Naive thymus-derived CD4-positive, alpha-beta T cell (primary cell): ENCODE measurements around the gene ANO6. TPM values are rescaled to one million over a fixed set of nuclear protein-coding genes. Genes with fewer than 3 reads are reported as not detected.

Experiments used
- ATAC-seq: fragments of 150-1000 bp; cut with Tn5 transposase; 2 replicates; pipeline ENCODE4 v1.10.0; 2021; ENCODE audit warnings: mild to moderate bottlenecking, moderate library complexity
- CTCF ChIA-PET: fragments of 350-600 bp; sonication (Branson Sonifier 250); formaldehyde crosslinking; loops from one replicate; lab custom pipeline; 2021; ENCODE audit warnings: antibody characterized with exemption; lab: Charles Lee
- POLR2A ChIA-PET: fragments of 350-600 bp; sonication (Branson Sonifier 250); formaldehyde crosslinking; loops from one replicate; lab custom pipeline; 2021; ENCODE audit warnings: antibody characterized with exemption, inconsistent platforms; lab: Charles Lee
- DNase-seq, 9 donors: peaks; one replicate each; pipeline versions ENCODE4 v3.0.0 to v3.0.0-alpha.2; 2020 to 2022; ENCODE audit warnings: mixed read lengths in 1 of 9
- H3K27ac ChIP-seq: one replicate; pipeline ENCODE4 v1.7.0; 2013; ENCODE audit warnings: mild to moderate bottlenecking, low read depth, low read length, moderate library complexity
- H3K27me3 ChIP-seq, 2 donors: one replicate each; pipeline ENCODE4 v1.7.0; 2013; ENCODE audit warnings: low read length in 2 of 2, mild to moderate bottlenecking in 2 of 2, moderate library complexity in 2 of 2; ENCODE audit not compliant: control insufficient read depth in 2 of 2, insufficient read depth in 2 of 2
- H3K36me3 ChIP-seq, 3 experiments: 1 replicate in 2 of 3; 2 replicates in 1 of 3; pipeline ENCODE4 v1.7.0; 2013; ENCODE audit warnings: low read length in 3 of 3, mild to moderate bottlenecking in 3 of 3, moderate library complexity in 1 of 3; ENCODE audit not compliant: insufficient read depth in 3 of 3, control insufficient read depth in 2 of 3
- H3K4me1 ChIP-seq, 2 donors: one replicate each; pipeline ENCODE4 v1.7.0; 2013; ENCODE audit warnings: low read length in 2 of 2, mild to moderate bottlenecking in 2 of 2, moderate library complexity in 1 of 2; ENCODE audit not compliant: control insufficient read depth in 2 of 2, insufficient read depth in 2 of 2
- H3K4me3 ChIP-seq: 2 replicates; pipeline ENCODE4 v1.7.0; 2013; ENCODE audit warnings: mild to moderate bottlenecking, low read length
- H3K9me3 ChIP-seq, 3 experiments: 1 replicate in 2 of 3; 2 replicates in 1 of 3; pipeline ENCODE4 v1.7.0; 2013; ENCODE audit warnings: low read length in 3 of 3; ENCODE audit not compliant: control insufficient read depth in 2 of 3
- H3K27ac Mint-ChIP-seq, 9 donors: one replicate each; pipeline ENCODE4 v1.8.0; 2020 to 2022; ENCODE audit warnings: mixed read lengths in 9 of 9, mild to moderate bottlenecking in 8 of 9, moderate library complexity in 5 of 9, inconsistent platforms in 2 of 9
- H3K27me3 Mint-ChIP-seq, 5 donors: one replicate each; pipeline ENCODE4 v1.8.0; 2021 to 2022; ENCODE audit warnings: mixed read lengths in 5 of 5, mild to moderate bottlenecking in 1 of 5
- H3K36me3 Mint-ChIP-seq, 5 donors: one replicate each; pipeline ENCODE4 v1.8.0; 2020 to 2022; ENCODE audit warnings: mixed read lengths in 5 of 5, mild to moderate bottlenecking in 3 of 5, inconsistent platforms in 1 of 5
- H3K4me1 Mint-ChIP-seq, 7 donors: one replicate each; pipeline ENCODE4 v1.8.0; 2020 to 2022; ENCODE audit warnings: mixed read lengths in 7 of 7, mild to moderate bottlenecking in 3 of 7, inconsistent platforms in 1 of 7
- H3K4me3 Mint-ChIP-seq, 10 donors: one replicate each; pipeline ENCODE4 v1.8.0; 2020 to 2022; ENCODE audit warnings: mild to moderate bottlenecking in 10 of 10, mixed read lengths in 10 of 10, moderate library complexity in 6 of 10, inconsistent platforms in 2 of 10
- H3K9me3 Mint-ChIP-seq, 11 donors: one replicate each; pipeline ENCODE4 v1.8.0; 2020 to 2022; ENCODE audit warnings: mixed read lengths in 11 of 11, mild to moderate bottlenecking in 4 of 11, inconsistent platforms in 1 of 11, moderate library complexity in 1 of 11
- intact Hi-C, 2 donors: fragments of 100-400 bp; cut with micrococcal nuclease; formaldehyde crosslinking; loops; one replicate each; pipeline ENCODE4 v1.15.1; 2023
- polyA plus RNA-seq, 2 donors: library from polyadenylated mRNA; unstranded; fragments of 300-500 nt; fragmentation: Illumina TruSeq; gene quantifications; one replicate each; pipeline ENCODE4 v1.2.3, GENCODE V29; 2021
- total RNA-seq, 6 experiments: library from RNA in 5 of 6; stranded (reverse) in 5 of 6; gene quantifications; 1 replicate in 5 of 6; 2 replicates in 1 of 6; pipeline ENCODE4 v1.2.3 and lab custom pipeline; 2021 to 2026

Gene ANO6
- total and polyA plus RNA-seq, 7 experiments from 2014 or later = 15.1 to 29.7 (median 23.7) TPM

DNA sequence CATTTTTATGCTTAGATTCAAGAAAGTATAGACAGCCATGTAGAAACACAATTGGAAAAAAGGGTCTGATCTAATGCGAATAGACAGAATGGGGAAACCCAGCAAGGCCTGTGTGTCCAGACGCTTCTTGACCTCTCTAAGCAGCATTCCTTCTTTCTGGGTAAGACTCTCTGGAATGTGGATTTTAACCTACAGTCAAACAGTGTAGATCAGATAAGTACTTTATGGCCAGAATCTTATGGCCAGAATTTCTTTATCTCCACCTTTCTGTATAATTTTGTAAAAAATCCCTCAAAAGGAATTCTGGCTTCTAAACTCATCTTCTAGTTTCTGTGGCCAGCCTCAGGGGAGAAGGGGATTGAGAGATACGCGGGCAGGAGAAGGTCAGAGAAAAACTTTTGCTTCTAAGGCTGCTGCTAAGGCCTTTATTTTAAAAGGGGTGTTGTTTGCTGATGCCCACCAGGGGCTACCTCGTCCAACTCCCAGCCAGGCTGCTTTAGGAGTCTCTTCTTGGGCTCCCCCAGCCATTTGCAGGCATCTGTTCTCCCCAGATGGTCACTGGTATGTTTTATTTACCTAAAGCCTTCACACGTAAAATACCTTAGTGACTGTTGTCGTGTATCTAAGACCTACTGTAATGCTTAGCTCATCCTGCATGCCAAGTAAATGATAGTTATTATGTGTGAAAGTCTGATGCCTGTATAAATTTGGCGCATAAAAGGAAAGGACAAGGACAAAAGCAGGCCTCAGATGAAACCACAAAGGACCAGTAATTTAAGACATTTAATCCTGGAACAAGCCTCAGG is 68.4 kb downstream of the ANO6 start:
- ATAC-seq (no peak), DNase-seq (no peak)
- Histone ChIP-seq H3K27me3 (no peaks in the 10 kb centered on the region), H3K9me3 (no peaks in the 10 kb centered on the region), H3K4me1 (no peaks in the 10 kb centered on the region), H3K36me3 (peaks cover 0 to 6% (median 0%) of the 10 kb centered on the region in 3 experiments), H3K27ac (no peak overlapping the region), H3K4me3 (no peak overlapping the region)
- Mint-ChIP-seq H3K9me3 (peaks cover 0 to 6% (median 0%) of the 10 kb centered on the region in 11 donors), H3K27ac (no peak overlapping the region), H3K4me3 (no peak overlapping the region), H3K4me1 (peaks cover 0 to 29% (median 3%) of the 10 kb centered on the region in 7 donors), H3K36me3 (peaks cover 7 to 49% (median 28%) of the 10 kb centered on the region in 5 donors), H3K27me3 (no peaks in the 10 kb centered on the region)
- intact Hi-C loops = no loop called here
- CTCF ChIA-PET = no interaction called here
- POLR2A ChIA-PET = no interaction called here

DNA sequence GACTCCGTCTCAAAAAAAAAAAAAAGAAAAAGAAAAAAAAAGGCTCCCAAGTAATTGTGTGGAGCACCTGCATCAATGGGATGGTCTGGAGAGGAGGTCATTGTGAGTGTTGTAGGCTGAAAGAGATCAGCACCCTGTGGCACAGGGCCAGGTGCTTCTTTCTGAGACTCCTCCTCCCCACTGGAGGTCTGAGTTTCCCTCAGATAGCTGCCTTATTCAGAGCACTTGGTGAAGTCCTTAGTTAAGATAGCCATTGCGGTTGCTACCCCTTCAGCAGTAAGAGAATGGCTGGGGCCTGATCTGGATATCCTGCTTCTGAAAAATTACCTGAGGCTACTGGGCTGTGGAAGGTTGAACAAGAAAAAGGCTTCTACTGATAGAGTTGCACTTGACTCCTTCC is 69.8 kb downstream of the ANO6 start:
- Histone ChIP-seq H3K27ac (no peak overlapping the region), H3K27me3 (no peaks in the 10 kb centered on the region), H3K4me1 (no peaks in the 10 kb centered on the region), H3K4me3 (no peak overlapping the region), H3K36me3 (peaks cover 0 to 6% (median 0%) of the 10 kb centered on the region in 3 experiments), H3K9me3 (no peaks in the 10 kb centered on the region)
- CTCF ChIA-PET = interaction anchor here (0.6 kb wide), 1 partner anchor 120 kb away, joined by 3 read pairs; no protein-coding TSS in a partner anchor
- POLR2A ChIA-PET = no interaction called here
- intact Hi-C loops = no loop called here
- no peak overlapping the region for H3K4me3 Mint-ChIP-seq
- H3K36me3 Mint-ChIP-seq = peaks cover 7 to 39% (median 14%) of the 10 kb centered on the region in 5 donors
- no peak for ATAC-seq
- peak overlapping the region in 1 of 9 donors; percentile 49 for H3K27ac Mint-ChIP-seq
- peaks cover 0 to 32% (median 3%) of the 10 kb centered on the region in 7 donors for H3K4me1 Mint-ChIP-seq
- peaks cover 0 to 6% (median 0%) of the 10 kb centered on the region in 11 donors for H3K9me3 Mint-ChIP-seq
- no peaks in the 10 kb centered on the region for H3K27me3 Mint-ChIP-seq
- DNase-seq = no peak

DNA sequence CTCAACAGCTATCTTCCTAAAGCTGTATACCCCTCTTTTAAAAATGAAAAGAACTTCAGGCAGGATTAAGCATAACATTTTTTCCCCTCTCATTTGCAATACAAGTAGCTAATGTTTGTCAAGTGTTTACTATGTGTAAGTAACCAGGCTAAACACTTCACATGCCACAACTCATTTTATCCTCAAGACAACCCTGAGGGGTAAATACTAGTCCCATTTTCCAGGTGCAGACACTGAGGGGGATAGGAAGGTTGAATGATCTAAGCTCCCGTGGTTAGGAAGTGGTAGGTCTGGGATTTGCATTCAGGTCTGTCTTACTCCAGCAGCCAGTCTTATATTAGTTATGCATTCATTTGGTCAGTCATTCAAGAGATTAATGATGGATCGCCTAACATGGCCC is 70.7 kb downstream of the ANO6 start:
- H3K27ac ChIP-seq = no peak overlapping the region
- peaks cover 0 to 31% (median 2%) of the 10 kb centered on the region in 7 donors for H3K4me1 Mint-ChIP-seq

DNA sequence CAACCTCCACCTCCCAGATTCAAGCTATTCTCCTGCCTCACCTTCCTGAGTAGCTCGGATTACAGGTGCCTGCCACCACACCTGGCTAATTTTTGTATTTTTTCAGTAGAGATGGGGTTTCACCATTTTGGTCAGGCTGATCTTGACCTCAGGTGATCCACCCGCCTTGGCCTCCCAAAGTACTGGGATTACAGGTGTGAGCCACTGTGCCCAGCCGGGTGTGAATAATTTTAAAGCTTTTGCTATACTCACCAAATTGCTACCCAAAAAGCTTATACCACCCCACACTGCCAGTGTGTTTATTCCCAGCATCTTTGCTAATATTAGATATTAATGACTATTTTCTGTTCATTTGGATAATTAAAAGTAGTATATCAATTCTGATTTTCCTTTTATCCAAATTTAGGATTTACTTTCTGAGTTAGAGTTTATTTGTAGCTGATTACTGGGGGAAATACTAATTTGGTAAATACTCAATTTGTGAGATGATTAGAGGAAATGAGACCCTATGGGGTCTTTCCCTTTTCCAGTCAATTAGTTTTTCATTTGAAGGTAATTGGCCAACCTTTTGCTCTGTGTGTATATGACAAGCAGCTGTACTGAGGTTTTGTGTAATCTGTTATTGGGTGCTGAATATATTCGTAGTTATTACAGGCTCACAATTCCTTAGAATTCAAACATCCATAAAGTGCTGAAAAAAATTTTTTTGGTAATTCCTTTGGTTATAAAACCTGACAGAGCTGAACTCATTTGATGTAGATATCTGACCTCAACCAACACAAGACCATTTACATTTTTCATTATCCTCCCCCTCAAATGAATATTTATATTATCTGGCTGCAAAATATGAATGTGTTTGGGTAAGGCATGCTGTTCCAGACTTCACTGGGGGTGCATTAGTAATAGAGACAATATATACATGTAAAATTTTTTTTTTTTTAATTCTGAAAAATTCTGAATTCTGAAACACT is 73.6 kb downstream of the ANO6 start:
- H3K27ac ChIP-seq = no peak overlapping the region
- H3K4me1 ChIP-seq = no peaks in the 10 kb centered on the region
- Mint-ChIP-seq H3K9me3 (peaks cover 0 to 2% (median 0%) of the 10 kb centered on the region in 11 donors), H3K36me3 (peaks cover 3 to 31% (median 6%) of the 10 kb centered on the region in 5 donors), H3K4me3 (no peak overlapping the region), H3K4me1 (peaks cover 0 to 28% (median 4%) of the 10 kb centered on the region in 7 donors), H3K27me3 (no peaks in the 10 kb centered on the region), H3K27ac (no peak overlapping the region)
- ChIA-PET CTCF (no interaction called here), POLR2A (no interaction called here)
- DNase-seq (no peak), ATAC-seq (no peak)
- H3K36me3 ChIP-seq = no peaks in the 10 kb centered on the region
- H3K4me3 ChIP-seq = no peak overlapping the region
- intact Hi-C loops = no loop called here
- H3K9me3 ChIP-seq = no peaks in the 10 kb centered on the region
- no peaks in the 10 kb centered on the region for H3K27me3 ChIP-seq

More for the DNA sequence above, 70.7 kb downstream of the ANO6 start:
- no peaks in the 10 kb centered on the region for H3K9me3 ChIP-seq
- Mint-ChIP-seq H3K9me3 (peaks cover 0 to 5% (median 0%) of the 10 kb centered on the region in 11 donors), H3K36me3 (peaks cover 7 to 33% (median 11%) of the 10 kb centered on the region in 5 donors), H3K27me3 (no peaks in the 10 kb centered on the region), H3K4me3 (no peak overlapping the region), H3K27ac (no peak overlapping the region)
- DNase-seq = no peak
- no peak for ATAC-seq
- H3K4me1 ChIP-seq = no peaks in the 10 kb centered on the region
- no peaks in the 10 kb centered on the region for H3K27me3 ChIP-seq
- intact Hi-C loops = no loop called here
- no peak overlapping the region for H3K4me3 ChIP-seq
- ChIA-PET POLR2A (no interaction called here), CTCF (no interaction called here)
- peaks cover 0 to 6% (median 0%) of the 10 kb centered on the region in 3 experiments for H3K36me3 ChIP-seq

DNA sequence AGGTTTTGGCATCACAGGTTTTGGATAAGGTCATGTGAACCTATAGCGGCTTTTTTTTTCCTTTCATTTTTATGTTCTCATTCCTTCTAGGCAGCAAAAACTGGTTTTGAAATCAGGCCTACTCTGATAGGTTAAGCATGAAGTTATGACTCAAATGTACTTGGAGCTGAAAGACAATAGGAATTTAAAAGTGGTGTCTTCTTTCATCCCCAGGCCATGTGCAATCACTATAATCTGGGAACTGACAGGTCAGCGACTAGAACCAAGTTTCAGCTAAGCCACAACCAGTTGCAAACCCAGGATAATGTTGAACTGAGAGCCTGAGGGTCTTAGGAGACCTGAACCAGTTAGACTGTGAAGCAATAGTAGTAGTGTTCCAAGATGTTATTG is 74.3 kb downstream of the ANO6 start:
- H3K4me3 ChIP-seq = no peak overlapping the region
- H3K4me1 Mint-ChIP-seq = peaks cover 0 to 32% (median 4%) of the 10 kb centered on the region in 7 donors
- ChIA-PET CTCF (no interaction called here), POLR2A (no interaction called here)
- H3K36me3 ChIP-seq = no peaks in the 10 kb centered on the region
- H3K27me3 Mint-ChIP-seq = no peaks in the 10 kb centered on the region
- H3K9me3 ChIP-seq = no peaks in the 10 kb centered on the region
- H3K36me3 Mint-ChIP-seq = peaks cover 3 to 31% (median 7%) of the 10 kb centered on the region in 5 donors
- H3K27ac ChIP-seq = no peak overlapping the region
- peaks cover 0 to 2% (median 0%) of the 10 kb centered on the region in 11 donors for H3K9me3 Mint-ChIP-seq
- DNase-seq = no peak
- H3K27ac Mint-ChIP-seq = no peak overlapping the region
- H3K4me1 ChIP-seq = no peaks in the 10 kb centered on the region
- no peak overlapping the region for H3K4me3 Mint-ChIP-seq
- intact Hi-C loops = no loop called here
- no peak for ATAC-seq
- no peaks in the 10 kb centered on the region for H3K27me3 ChIP-seq

DNA sequence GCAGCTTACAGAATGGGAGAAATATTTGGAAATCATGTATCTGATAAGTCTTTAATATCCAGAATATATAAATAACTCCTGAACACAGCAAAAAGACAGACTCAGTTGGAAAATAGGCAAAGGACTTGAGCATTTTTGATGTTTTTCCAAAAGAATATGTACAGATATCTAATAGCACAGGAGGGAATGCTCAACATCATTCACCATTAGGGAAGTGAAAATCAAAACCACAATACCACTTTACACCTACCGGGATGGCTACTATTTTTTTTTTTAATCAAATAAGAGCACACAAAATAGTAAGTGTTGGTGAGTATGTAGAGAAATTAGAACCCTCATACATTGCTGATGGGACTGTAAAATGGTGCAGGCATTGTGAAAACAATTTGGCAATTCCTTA is 75.6 kb downstream of the ANO6 start:
- POLR2A ChIA-PET = no interaction called here

More for the DNA sequence above, 75.6 kb downstream of the ANO6 start:
- CTCF ChIA-PET = no interaction called here
- Histone ChIP-seq H3K36me3 (no peaks in the 10 kb centered on the region), H3K27me3 (no peaks in the 10 kb centered on the region), H3K9me3 (no peaks in the 10 kb centered on the region), H3K4me3 (no peak overlapping the region), H3K4me1 (no peaks in the 10 kb centered on the region), H3K27ac (no peak overlapping the region)
- Mint-ChIP-seq H3K9me3 (no peaks in the 10 kb centered on the region), H3K27ac (no peak overlapping the region), H3K27me3 (no peaks in the 10 kb centered on the region), H3K36me3 (peaks cover 3 to 31% (median 7%) of the 10 kb centered on the region in 5 donors), H3K4me3 (no peak overlapping the region), H3K4me1 (peaks cover 0 to 28% (median 4%) of the 10 kb centered on the region in 7 donors)
- DNase-seq (no peak), ATAC-seq (no peak)
- intact Hi-C loops = no loop called here
